ENCODE data around the gene SPI1.

GRCh38 chr11:47353978-47354774 is 24.2 kb downstream of the SPI1 start:
- no peak for TF ChIP-seq CTCF (optimal IDR thresholded peaks at IDR 0.05 in 1 of 3, IDR thresholded peaks at IDR 0.05 in 1 of 3, conservative IDR thresholded peaks at IDR 0.05 in 1 of 3; ENCODE audit: extremely low read depth in 1 of 3, insufficient read depth in 2 of 3, low read length in 3 of 3)
- TF ChIP-seq EZH2 (IDR thresholded peaks at IDR 0.05; ENCODE audit: low read length) = no peak

Data from keratinocyte (primary cell).